DND-41 (cell line): ENCODE measurements around the gene MAP3K2.

Experiments used
- ATAC-seq: fragments of 200-7000 bp; cut with Tn5 transposase; 3 replicates; pipeline ENCODE4 v1.9.1; 2021; ENCODE audit warnings: low read depth; ENCODE audit not compliant: insufficient read depth
- DNase-seq: peaks from one replicate; pipeline ENCODE4 v3.0.0-alpha.2; 2020
- H2AFZ ChIP-seq: 2 replicates; pipeline ENCODE4 v1.6.0; 2012; ENCODE audit warnings: low read depth, low read length
- H3K27ac ChIP-seq: 2 replicates; pipeline ENCODE4 v1.5.1; 2012; ENCODE audit warnings: low read length, inconsistent platforms
- H3K27me3 ChIP-seq: fragments of 200-600 bp; sonication (generic); 2 replicates; pipeline ENCODE4 v1.6.0; 2012; ENCODE audit warnings: low read length, mild to moderate bottlenecking, inconsistent platforms; ENCODE audit not compliant: insufficient read depth, poor library complexity
- H3K36me3 ChIP-seq: 2 replicates; pipeline ENCODE4 v1.5.1; 2012; ENCODE audit warnings: low read length, inconsistent platforms; ENCODE audit not compliant: insufficient read depth
- H3K4me1 ChIP-seq: 2 replicates; pipeline ENCODE4 v1.5.1; 2012; ENCODE audit warnings: mild to moderate bottlenecking, low read length; ENCODE audit not compliant: insufficient read depth
- H3K4me2 ChIP-seq: 2 replicates; pipeline ENCODE4 v1.6.0; 2012; ENCODE audit warnings: mild to moderate bottlenecking, moderate library complexity, low read length, inconsistent platforms; ENCODE audit not compliant: insufficient read depth
- H3K4me3 ChIP-seq, 2 experiments: fragments of 200-600 bp in 1 of 2; shearing (Covaris generic) in 1 of 2; 2 replicates each; pipeline ENCODE4 v1.5.1; 2012 to 2016; ENCODE audit warnings: inconsistent platforms in 2 of 2, low read length in 2 of 2, mild to moderate bottlenecking in 2 of 2, low read depth in 1 of 2, moderate library complexity in 1 of 2
- H3K79me2 ChIP-seq: 2 replicates; pipeline ENCODE4 v1.6.0; 2012; ENCODE audit warnings: low read length, inconsistent platforms; ENCODE audit not compliant: insufficient read depth
- H3K9ac ChIP-seq: 2 replicates; pipeline ENCODE4 v1.6.0; 2012; ENCODE audit warnings: low read depth, mild to moderate bottlenecking, inconsistent platforms, low read length, moderate library complexity
- H3K9me3 ChIP-seq: 2 replicates; pipeline ENCODE4 v1.5.1; 2012; ENCODE audit warnings: low read length, moderate library complexity, mild to moderate bottlenecking, inconsistent platforms; ENCODE audit not compliant: insufficient read depth, severe bottlenecking
- H4K20me1 ChIP-seq: 2 replicates; pipeline ENCODE4 v1.6.0; 2012; ENCODE audit warnings: low read length; ENCODE audit not compliant: insufficient read depth
- CTCF ChIP-seq: IDR thresholded peaks from 2 replicates; pipeline ENCODE4 v1.5.1; 2012; ENCODE audit warnings: borderline replicate concordance, low read length, moderate library complexity, mild to moderate bottlenecking; ENCODE audit not compliant: poor library complexity, severe bottlenecking; ENCODE audit errors: extremely low read depth
- EZH2 ChIP-seq: IDR thresholded peaks from 3 replicates; pipeline ENCODE4 v1.6.1; 2012; ENCODE audit warnings: borderline replicate concordance, low read depth, mild to moderate bottlenecking, moderate library complexity, low read length, inconsistent platforms; ENCODE audit not compliant: severe bottlenecking

The MAP3K2 gene

GRCh38 chr2:127348426-127349000 lies 39.3 kb downstream of the MAP3K2 start:
- Histone ChIP-seq H4K20me1 (peaks cover 22% of the 10 kb centered on the region; the same call in 1 of the 2 replicates), H3K9me3 (no peaks in the 10 kb centered on the region), H3K79me2 (peaks cover 90% of the 10 kb centered on the region), H3K36me3 (no peaks in the 10 kb centered on the region), H3K9ac (no peak overlapping the region), H3K27me3 (no peaks in the 10 kb centered on the region), H3K4me2 (no peak overlapping the region), H3K4me3 (no peak overlapping the region), H2AFZ (no peak overlapping the region), H3K4me1 (no peaks in the 10 kb centered on the region), H3K27ac (no peak overlapping the region)
- no peak for DNase-seq
- no peak for TF ChIP-seq EZH2
- TF ChIP-seq CTCF: no peak
- no peak for ATAC-seq

GRCh38 chr2:127347734-127348392 lies 39.9 kb downstream of the MAP3K2 start:
- Histone ChIP-seq H3K36me3 (peaks cover 2% of the 10 kb centered on the region; the same call in 1 of the 2 replicates), H2AFZ (no peak overlapping the region), H3K9ac (no peak overlapping the region), H3K79me2 (peaks cover 95% of the 10 kb centered on the region), H3K4me3 (no peak overlapping the region), H3K9me3 (no peaks in the 10 kb centered on the region), H4K20me1 (peaks cover 22% of the 10 kb centered on the region; the same call in 1 of the 2 replicates), H3K27ac (no peak overlapping the region), H3K27me3 (no peaks in the 10 kb centered on the region), H3K4me2 (no peak overlapping the region), H3K4me1 (no peaks in the 10 kb centered on the region)
- DNase-seq: no peak
- ATAC-seq: no peak
- TF ChIP-seq CTCF (no peak), EZH2 (no peak)

DNA sequence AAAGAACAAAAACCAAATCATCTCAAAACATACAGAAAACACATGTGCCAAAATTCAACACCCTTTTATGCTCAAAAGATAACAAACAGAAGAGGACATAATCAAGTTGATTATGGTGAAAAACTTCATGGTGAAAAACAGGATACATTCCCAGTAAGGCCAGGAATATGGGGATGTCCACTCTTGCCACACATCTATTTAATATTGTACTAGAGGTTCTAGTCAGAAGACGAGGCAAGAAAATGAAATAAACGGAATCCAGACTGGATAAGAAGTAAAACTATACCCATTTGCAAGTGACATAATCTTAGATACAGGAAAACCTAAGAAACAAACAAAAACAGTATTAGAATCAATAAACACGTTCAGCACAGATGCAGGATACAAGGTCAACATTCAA lies 40.8 kb downstream of the MAP3K2 start:
- Histone ChIP-seq H3K27ac (no peak overlapping the region), H4K20me1 (peaks cover 22% of the 10 kb centered on the region; the same call in 1 of the 2 replicates), H2AFZ (no peak overlapping the region), H3K9me3 (no peaks in the 10 kb centered on the region), H3K4me3 (no peak overlapping the region), H3K27me3 (no peaks in the 10 kb centered on the region), H3K4me2 (no peak overlapping the region), H3K4me1 (no peaks in the 10 kb centered on the region), H3K9ac (no peak overlapping the region), H3K79me2 (peaks cover 94% of the 10 kb centered on the region), H3K36me3 (peaks cover 9% of the 10 kb centered on the region)
- ATAC-seq (no peak), DNase-seq (no peak)
- no peak for TF ChIP-seq CTCF
- TF ChIP-seq EZH2: no peak
